ENCODE data around the gene IL17RA. TPM values are rescaled to one million over a fixed set of nuclear protein-coding genes. Genes with fewer than 3 reads are reported as not detected.
"Not testable (repeated sequence)": the region's sequence is repeated elsewhere in the genome, so short reads cannot be mapped to it uniquely, and the experiment has no call there.

Gene IL17RA
- total RNA-seq, 1 experiment from 2014 or later = 18.0 TPM

GRCh38 chr22:17140826-17141766 is 56.3 kb downstream of the IL17RA start:
- intact Hi-C loops (cut with micrococcal nuclease; ENCODE audit: unreplicated experiment) = no loop called here
- Mint-ChIP-seq H3K4me1 (ENCODE audit: low read depth, unreplicated experiment) (no peaks in the 10 kb centered on the region), H3K27ac (ENCODE audit: unreplicated experiment) (no peak overlapping the region), H3K9me3 (ENCODE audit: low read depth, unreplicated experiment) (no peaks in the 10 kb centered on the region), H3K36me3 (ENCODE audit: insufficient read depth, unreplicated experiment) (peaks cover 8% of the 10 kb centered on the region), H3K27me3 (ENCODE audit: unreplicated experiment) (no peaks in the 10 kb centered on the region), H3K4me3 (ENCODE audit: low read depth, unreplicated experiment) (no peak overlapping the region)
- TF ChIP-seq CTCF (IDR thresholded peaks at IDR 0.05; ENCODE audit: unreplicated experiment) = no peak
- CTCF ChIA-PET = no interaction called here
- no TSS peak for BruUV-seq (replicated peaks)
- DNase-seq = no peak

- CTCF ChIA-PET = interaction anchor here (1.0 kb wide), 1 partner anchor 28 kb away, joined by 3 read pairs; no protein-coding TSS in a partner anchor
- Mint-ChIP-seq H3K9me3 (ENCODE audit: low read depth, unreplicated experiment) (peaks cover 2% of the 10 kb centered on the region), H3K4me3 (ENCODE audit: low read depth, unreplicated experiment) (no peak overlapping the region), H3K36me3 (ENCODE audit: insufficient read depth, unreplicated experiment) (peaks cover 15% of the 10 kb centered on the region), H3K4me1 (ENCODE audit: low read depth, unreplicated experiment) (no peaks in the 10 kb centered on the region), H3K27me3 (ENCODE audit: unreplicated experiment) (no peaks in the 10 kb centered on the region), H3K27ac (ENCODE audit: unreplicated experiment) (no peak overlapping the region)
- no peak for DNase-seq
- no TSS peak for BruUV-seq (replicated peaks)
- no peak for TF ChIP-seq CTCF (IDR thresholded peaks at IDR 0.05; ENCODE audit: unreplicated experiment)
- intact Hi-C loops (cut with micrococcal nuclease; ENCODE audit: unreplicated experiment) = no loop called here
These were observed 58.3 kb downstream of the IL17RA start for GRCh38 chr22:17143101-17143500.

- intact Hi-C loops (cut with micrococcal nuclease; ENCODE audit: unreplicated experiment) = no loop called here
- Mint-ChIP-seq H3K9me3 (ENCODE audit: low read depth, unreplicated experiment) (peaks cover 2% of the 10 kb centered on the region), H3K27ac (ENCODE audit: unreplicated experiment) (no peak overlapping the region), H3K4me3 (ENCODE audit: low read depth, unreplicated experiment) (no peak overlapping the region), H3K4me1 (ENCODE audit: low read depth, unreplicated experiment) (peaks cover 3% of the 10 kb centered on the region), H3K36me3 (ENCODE audit: insufficient read depth, unreplicated experiment) (peaks cover 22% of the 10 kb centered on the region), H3K27me3 (ENCODE audit: unreplicated experiment) (no peaks in the 10 kb centered on the region)
- no TSS peak for BruUV-seq (replicated peaks)
- CTCF ChIA-PET = interaction anchor here (0.6 to 0.7 kb wide), 3 partner anchors 10 to 90 kb away, joined by 3 read pairs; no protein-coding TSS in a partner anchor
- no peak for DNase-seq
- no peak for TF ChIP-seq CTCF (IDR thresholded peaks at IDR 0.05; ENCODE audit: unreplicated experiment)
These were observed 59.0 kb downstream of the IL17RA start for GRCh38 chr22:17143826-17144225.

GRCh38 chr22:17145021-17145680 is 60.4 kb downstream of the IL17RA start:
- Mint-ChIP-seq H3K4me1 (ENCODE audit: low read depth, unreplicated experiment) (peaks cover 16% of the 10 kb centered on the region), H3K27me3 (ENCODE audit: unreplicated experiment) (no peaks in the 10 kb centered on the region), H3K27ac (ENCODE audit: unreplicated experiment) (no peak overlapping the region), H3K36me3 (ENCODE audit: insufficient read depth, unreplicated experiment) (peaks cover 26% of the 10 kb centered on the region), H3K9me3 (ENCODE audit: low read depth, unreplicated experiment) (peaks cover 2% of the 10 kb centered on the region), H3K4me3 (ENCODE audit: low read depth, unreplicated experiment) (no peak overlapping the region)
- CTCF ChIA-PET = interaction anchor here (0.6 to 0.9 kb wide), 2 partner anchors 13 to 137 kb away, joined by 4 read pairs; no protein-coding TSS in a partner anchor
- intact Hi-C loops (cut with micrococcal nuclease; ENCODE audit: unreplicated experiment) = no loop called here
- no peak for TF ChIP-seq CTCF (IDR thresholded peaks at IDR 0.05; ENCODE audit: unreplicated experiment)
- no peak for DNase-seq
- no TSS peak for BruUV-seq (replicated peaks)

GRCh38 chr22:17147458-17147857 is 62.7 kb downstream of the IL17RA start:
- peaks cover 39% of the 10 kb centered on the region for H3K4me1 Mint-ChIP-seq (ENCODE audit: low read depth, unreplicated experiment)
- BruUV-seq (replicated peaks) = not testable (repeated sequence)

More at GRCh38 chr22:17147458-17147857, 62.7 kb downstream of the IL17RA start:
- intact Hi-C loops (cut with micrococcal nuclease; ENCODE audit: unreplicated experiment); H3K9me3 Mint-ChIP-seq (ENCODE audit: low read depth, unreplicated experiment); H3K4me3 Mint-ChIP-seq (ENCODE audit: low read depth, unreplicated experiment); DNase-seq; H3K27ac Mint-ChIP-seq (ENCODE audit: unreplicated experiment); H3K27me3 Mint-ChIP-seq (ENCODE audit: unreplicated experiment); CTCF ChIA-PET: not testable (repeated sequence)
- peaks cover 27% of the 10 kb centered on the region for H3K36me3 Mint-ChIP-seq (ENCODE audit: insufficient read depth, unreplicated experiment)
